HCT116 (cell line): ENCODE measurements around the gene LRP2. TPM values are rescaled to one million over a fixed set of nuclear protein-coding genes. Genes with fewer than 3 reads are reported as not detected.

Source experiments
- ATAC-seq: fragments of 200-7000 bp; cut with Tn5 transposase; 2 replicates; pipeline ENCODE4 v1.9.1; 2020; ENCODE audit warnings: mild to moderate bottlenecking, moderate library complexity
- BruUV-seq: library from RNA; stranded (reverse); fragments of 400-500 nt; replicated peaks from 2 replicates; lab custom pipeline; 2021; lab: Mats Ljungman, UMichigan
- CTCF ChIA-PET: fragments of 300-600 bp; sonication (Branson Sonifier 250); formaldehyde crosslinking; loops from one replicate; lab custom pipeline; 2021; ENCODE audit warnings: antibody characterized with exemption; lab: Charles Lee
- POLR2A ChIA-PET: fragments of 300-600, 350-600 bp; sonication (Branson Sonifier 250); formaldehyde crosslinking; loops from one replicate; lab custom pipeline; 2021; ENCODE audit warnings: antibody characterized with exemption; lab: Charles Lee
- RAD21 ChIA-PET, 2 experiments: fragments of 300-600 bp; sonication (Branson Sonifier 250); formaldehyde crosslinking; loops; one replicate each; lab custom pipeline; 2023; ENCODE audit warnings: low total read pairs in 2 of 2; ENCODE audit not compliant: uncharacterized antibody in 2 of 2, unreplicated experiment in 2 of 2, low non-redundant PET in 1 of 2; lab: Charles Lee
- DNase-seq: peaks from one replicate; pipeline ENCODE4 v3.0.0-alpha.2; 2010; ENCODE audit warnings: low read depth, low spot score
- H2AFZ ChIP-seq: fragments of 200-600 bp; shearing (Covaris generic), sonication (generic); 2 replicates; pipeline ENCODE4 v1.6.1; 2017; ENCODE audit warnings: low read depth, mixed run types, mixed read lengths, antibody characterized with exemption, low read length; ENCODE audit not compliant: poor library complexity, severe bottlenecking
- H3K27ac ChIP-seq: 2 replicates; pipeline ENCODE4 v1.5.1; 2012; ENCODE audit warnings: low read depth, low read length
- H3K27me3 ChIP-seq: fragments of 200-600 bp; sonication (generic); 2 replicates; pipeline ENCODE4 v1.6.1; 2016; ENCODE audit warnings: mixed run types, low read length, mixed read lengths; ENCODE audit not compliant: insufficient read depth
- H3K36me3 ChIP-seq, 2 experiments: fragments of 200-500 bp in 1 of 2; fragments of 200-600 bp in 1 of 2; sonication (Bioruptor generic) in 1 of 2; sonication (generic) in 1 of 2; 2 replicates each; pipeline versions ENCODE4 v1.5.1 to v1.6.1; 2014 to 2016; ENCODE audit warnings: low read length in 2 of 2, inconsistent platforms in 1 of 2, mixed read lengths in 1 of 2, mixed run types in 1 of 2; ENCODE audit not compliant: insufficient read depth in 2 of 2, control insufficient read depth in 1 of 2
- H3K4me1 ChIP-seq, 2 experiments: fragments of 200-600 bp in 1 of 2; sonication (generic) in 1 of 2; 2 replicates each; pipeline versions ENCODE4 v1.5.1 to v1.6.1; 2012 to 2017; ENCODE audit warnings: low read length in 2 of 2, inconsistent platforms in 1 of 2, mild to moderate bottlenecking in 1 of 2, mixed read lengths in 1 of 2, mixed run types in 1 of 2, moderate library complexity in 1 of 2; ENCODE audit not compliant: insufficient read depth in 2 of 2, control insufficient read depth in 1 of 2
- H3K4me2 ChIP-seq: fragments of 200-600 bp; sonication (generic); 2 replicates; pipeline ENCODE4 v1.6.1; 2017; ENCODE audit warnings: mixed run types, low read length, mixed read lengths
- H3K4me3 ChIP-seq, 2 experiments: fragments of 200-600 bp in 1 of 2; sonication (generic) in 1 of 2; replicated peaks in 1 of 2; 2 replicates each; pipeline ENCODE4 v1.5.1; 2011 to 2016; ENCODE audit warnings: low read length in 2 of 2, control low read depth in 1 of 2, low read depth in 1 of 2, mild to moderate bottlenecking in 1 of 2, mixed read lengths in 1 of 2, mixed run types in 1 of 2
- H3K79me2 ChIP-seq: fragments of 200-600 bp; sonication (generic); 2 replicates; pipeline ENCODE4 v1.6.1; 2017; ENCODE audit warnings: mild to moderate bottlenecking, mixed run types, low read length, moderate library complexity, mixed read lengths; ENCODE audit not compliant: insufficient read depth
- H3K9ac ChIP-seq: fragments of 200-600 bp; sonication (generic); 2 replicates; pipeline ENCODE4 v1.6.1; 2016; ENCODE audit warnings: low read length, mixed read lengths
- H3K9me2 ChIP-seq: fragments of 200-600 bp; sonication (generic), shearing (Covaris generic); 2 replicates; pipeline ENCODE4 v1.6.1; 2017; ENCODE audit warnings: mixed run types, mild to moderate bottlenecking, moderate library complexity; ENCODE audit not compliant: insufficient read depth
- H3K9me3 ChIP-seq, 2 experiments: fragments of 200-500 bp in 1 of 2; fragments of 200-600 bp in 1 of 2; sonication (Bioruptor generic) in 1 of 2; sonication (generic) in 1 of 2; 2 replicates each; pipeline ENCODE4 v1.6.1; 2014 to 2017; ENCODE audit warnings: low read length in 2 of 2, mixed read lengths in 2 of 2, inconsistent platforms in 1 of 2, low read depth in 1 of 2, mild to moderate bottlenecking in 1 of 2, mixed run types in 1 of 2, moderate library complexity in 1 of 2; ENCODE audit not compliant: control insufficient read depth in 1 of 2, insufficient read depth in 1 of 2
- H4K20me1 ChIP-seq: fragments of 200-600 bp; sonication (generic), shearing (Covaris generic); 2 replicates; pipeline ENCODE4 v1.6.1; 2017; ENCODE audit warnings: mixed run types, mild to moderate bottlenecking, moderate library complexity; ENCODE audit not compliant: insufficient read depth
- CBX3 ChIP-seq: IDR thresholded peaks from 2 replicates; pipeline ENCODE4 v1.6.1; 2012; ENCODE audit warnings: low read depth
- CEBPB ChIP-seq: IDR thresholded peaks from 2 replicates; pipeline ENCODE4 v1.6.1; 2012; ENCODE audit warnings: low read depth
- CTCF ChIP-seq, 3 experiments: fragments of 200-600 bp in 1 of 3; sonication (generic) in 1 of 3; IDR thresholded peaks in 2 of 3; conservative IDR thresholded peaks in 1 of 3; 2 replicates each; pipeline ENCODE4 v1.5.1; 2012 to 2017; ENCODE audit warnings: low read depth in 2 of 3, low read length in 2 of 3, antibody characterized with exemption in 1 of 3, borderline replicate concordance in 1 of 3, control low read depth in 1 of 3, mild to moderate bottlenecking in 1 of 3, mixed read lengths in 1 of 3, mixed run types in 1 of 3, moderate library complexity in 1 of 3; ENCODE audit not compliant: insufficient read depth in 1 of 3
- EGR1 ChIP-seq: IDR thresholded peaks from 2 replicates; pipeline ENCODE4 v1.6.1; 2012; ENCODE audit warnings: low read depth
- ELF1 ChIP-seq: IDR thresholded peaks from 2 replicates; pipeline ENCODE4 v1.6.1; 2012; ENCODE audit warnings: low read depth, borderline replicate concordance
- EZH2 ChIP-seq: fragments of 200-600 bp; sonication (generic); IDR thresholded peaks from 2 replicates; pipeline ENCODE4 v1.6.1; 2017; ENCODE audit warnings: antibody characterized with exemption, mixed run types
- EZH2phosphoT487 ChIP-seq: fragments of 200-600 bp; IDR thresholded peaks from 2 replicates; pipeline ENCODE4 v1.6.1; 2018; ENCODE audit warnings: antibody characterized with exemption, borderline replicate concordance
- FOSL1 ChIP-seq: IDR thresholded peaks from 2 replicates; pipeline ENCODE4 v1.6.1; 2012; ENCODE audit warnings: low read depth
- MAX ChIP-seq: IDR thresholded peaks from 2 replicates; pipeline ENCODE4 v1.6.1; 2012
- POLR2A ChIP-seq: IDR thresholded peaks from 2 replicates; pipeline ENCODE4 v1.7.0; 2011; ENCODE audit warnings: borderline replicate concordance; ENCODE audit not compliant: insufficient read depth, insufficient read length; ENCODE audit errors: extremely low read depth
- POLR2AphosphoS5 ChIP-seq: IDR thresholded peaks from 2 replicates; pipeline ENCODE4 v1.6.1; 2011; ENCODE audit warnings: mild to moderate bottlenecking, low read depth, low read length, moderate library complexity
- RAD21 ChIP-seq: IDR thresholded peaks from 2 replicates; pipeline ENCODE4 v1.6.1; 2012; ENCODE audit warnings: low read depth, mild to moderate bottlenecking
- REST ChIP-seq: IDR thresholded peaks from 2 replicates; pipeline ENCODE4 v1.6.1; 2012; ENCODE audit warnings: low read depth
- SIN3A ChIP-seq: IDR thresholded peaks from 2 replicates; pipeline ENCODE4 v1.6.1; 2012; ENCODE audit warnings: low read depth
- SP1 ChIP-seq: IDR thresholded peaks from 2 replicates; pipeline ENCODE4 v1.6.1; 2012; ENCODE audit warnings: low read depth
- SRF ChIP-seq: IDR thresholded peaks from 2 replicates; pipeline ENCODE4 v1.6.1; 2012; ENCODE audit warnings: low read depth
- TCF7L2 ChIP-seq: IDR thresholded peaks from 2 replicates; pipeline ENCODE4 v1.7.0; 2011; ENCODE audit warnings: borderline replicate concordance, inconsistent platforms; ENCODE audit not compliant: insufficient read depth, insufficient read length; ENCODE audit errors: extremely low read depth
- ZBTB33 ChIP-seq: IDR thresholded peaks from 2 replicates; pipeline ENCODE4 v1.6.1; 2011; ENCODE audit warnings: mild to moderate bottlenecking, low read length, moderate library complexity; ENCODE audit not compliant: insufficient replicate concordance; ENCODE audit errors: extremely low read depth
- ZFX ChIP-seq: fragments of 450-650 bp; IDR thresholded peaks from 2 replicates; pipeline ENCODE4 v1.6.1; 2017
- ZNF274 ChIP-seq: fragments of 200-500 bp; sonication (Bioruptor generic); IDR thresholded peaks from 2 replicates; pipeline ENCODE4 v1.6.1; 2014; ENCODE audit warnings: mild to moderate bottlenecking, low read depth, low read length, inconsistent platforms
- intact Hi-C: fragments of 100-400 bp; cut with micrococcal nuclease; formaldehyde crosslinking; loops from 2 replicates; pipeline ENCODE4 v1.10.0; 2022
- total RNA-seq: library from RNA; stranded (reverse); gene quantifications from one replicate; pipeline ENCODE4 v1.2.1, GENCODE V29; 2021; ENCODE audit not compliant: unreplicated experiment
- TF ChIP-seq, protein P1 (sequence below): IDR thresholded peaks from 2 replicates; pipeline ENCODE4 v1.6.1; 2012

LRP2 gene
- total RNA-seq, 1 experiment from 2014 or later: 0.20 TPM

DNA sequence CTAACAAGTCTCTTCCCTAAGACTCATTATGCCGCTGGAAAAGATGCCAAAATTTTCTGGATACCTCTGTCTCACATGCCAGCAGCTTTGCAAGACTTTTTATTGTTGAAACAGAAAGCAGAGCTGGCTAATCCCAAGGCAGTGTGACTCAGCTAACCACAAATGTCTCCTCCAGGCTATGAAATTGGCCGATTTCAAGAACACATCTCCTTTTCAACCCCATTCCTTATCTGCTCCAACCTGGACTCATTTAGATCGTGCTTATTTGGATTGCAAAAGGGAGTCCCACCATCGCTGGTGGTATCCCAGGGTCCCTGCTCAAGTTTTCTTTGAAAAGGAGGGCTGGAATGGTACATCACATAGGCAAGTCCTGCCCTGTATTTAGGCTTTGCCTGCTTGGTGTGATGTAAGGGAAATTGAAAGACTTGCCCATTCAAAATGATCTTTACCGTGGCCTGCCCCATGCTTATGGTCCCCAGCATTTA, 266.7 kb downstream of the LRP2 start:
- peak; percentile 84 for ATAC-seq
- Histone ChIP-seq H3K4me2 (peak overlapping the region; percentile 72), H3K36me3 (no peaks in the 10 kb centered on the region), H3K79me2 (no peaks in the 10 kb centered on the region), H2AFZ (peak overlapping the region; percentile 81), H3K27me3 (peaks cover 5% of the 10 kb centered on the region; the same call in 1 of the 2 replicates), H3K27ac (no peak overlapping the region), H3K9ac (no peak overlapping the region), H4K20me1 (no peaks in the 10 kb centered on the region), H3K9me3 (no peaks in the 10 kb centered on the region), H3K4me1 (peaks cover 18 to 31% of the 10 kb centered on the region in 2 experiments; a peak in 3 of 4 replicates), H3K9me2 (no peaks in the 10 kb centered on the region), H3K4me3 (peak overlapping the region in 1 of 2 experiments; percentile 22; a peak in 1 of 4 replicates)
- POLR2A ChIA-PET: no interaction called here
- CTCF ChIA-PET: interaction anchor here (1.2 to 1.8 kb wide), 2 partner anchors 14 to 126 kb away, joined by 7 to 9 read pairs; no protein-coding TSS in a partner anchor
- RAD21 ChIA-PET: no interaction called here
- no TSS peak for BruUV-seq
- peak; percentile 48 for DNase-seq
- intact Hi-C loops: no loop called here
- TF ChIP-seq, protein P1, sequence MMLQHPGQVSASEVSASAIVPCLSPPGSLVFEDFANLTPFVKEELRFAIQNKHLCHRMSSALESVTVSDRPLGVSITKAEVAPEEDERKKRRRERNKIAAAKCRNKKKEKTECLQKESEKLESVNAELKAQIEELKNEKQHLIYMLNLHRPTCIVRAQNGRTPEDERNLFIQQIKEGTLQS: no peak
- no peak for TF ChIP-seq ZBTB33
- TF ChIP-seq POLR2A: no peak
- TF ChIP-seq FOSL1: peak; percentile 71
- no peak for TF ChIP-seq EZH2phosphoT487
- TF ChIP-seq CEBPB: peak; percentile 61
- TF ChIP-seq ELF1: no peak
- TF ChIP-seq RAD21: 0 out of 2 replicates have a peak, but pooled peaks have one; percentile 1
- no peak for TF ChIP-seq ZNF274
- peak; percentile 53 for TF ChIP-seq SP1
- TF ChIP-seq EZH2: no peak
- no peak for TF ChIP-seq SIN3A
- no peak for TF ChIP-seq SRF
- TF ChIP-seq REST: no peak
- no peak for TF ChIP-seq TCF7L2
- TF ChIP-seq EGR1: no peak
- no peak for TF ChIP-seq POLR2AphosphoS5
- peak; percentile 36; the same call in 1 of the 2 replicates for TF ChIP-seq MAX
- no peak for TF ChIP-seq CTCF (IDR thresholded peaks at IDR 0.05 in 2 of 3, conservative IDR thresholded peaks at IDR 0.05 in 1 of 3; ENCODE audit: borderline replicate concordance in 1 of 3, insufficient read depth in 1 of 3, low read depth in 2 of 3, low read length in 2 of 3)
- peak; percentile 83 for TF ChIP-seq CBX3
- TF ChIP-seq ZFX: no peak
